Measurements from ENCODE around the gene TP53RK. TPM values are rescaled to one million over a fixed set of nuclear protein-coding genes. Genes with fewer than 3 reads are reported as not detected.

TP53RK gene
- total RNA-seq, 1 experiment from 2014 or later, result 12.4 TPM

DNA sequence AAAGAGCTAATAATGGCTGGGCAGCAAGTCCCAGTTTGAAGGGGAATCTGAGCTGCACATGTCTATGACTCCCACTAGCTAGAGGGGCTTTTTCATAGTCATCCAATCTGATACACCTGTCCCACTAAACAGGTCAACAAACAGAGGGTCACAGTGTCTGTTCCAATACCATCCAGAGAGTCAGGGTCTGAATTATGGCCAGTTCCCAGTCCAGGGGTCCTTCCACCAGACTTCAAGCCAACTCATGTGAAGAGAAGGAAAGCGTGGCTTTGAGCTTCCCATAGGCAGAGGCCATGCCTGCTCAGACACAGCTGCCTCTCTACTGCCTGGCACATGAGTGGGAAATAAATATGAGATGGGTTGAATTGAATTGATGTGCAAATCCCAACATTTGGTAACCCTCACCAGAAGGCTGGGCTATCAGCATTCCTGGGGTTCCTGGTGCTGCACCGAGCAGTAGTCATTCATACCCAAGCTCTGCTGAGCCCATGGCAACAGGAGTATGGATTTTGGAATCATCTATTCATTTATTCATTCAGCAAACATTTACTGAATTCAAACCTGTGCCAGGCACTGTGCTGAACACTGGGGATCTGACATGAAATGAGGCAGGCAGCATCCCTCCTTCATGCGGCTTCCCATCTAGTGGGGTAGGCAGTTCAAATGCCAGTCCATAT is 17.2 kb downstream of the TP53RK start:
- Mint-ChIP-seq H3K27me3 (ENCODE audit: low read depth) (no peaks in the 10 kb centered on the region), H3K4me1 (peaks cover 21% of the 10 kb centered on the region), H3K27ac (no peak overlapping the region), H3K4me3 (no peak overlapping the region), H3K36me3 (peaks cover 40% of the 10 kb centered on the region), H3K9me3 (peaks cover 34% of the 10 kb centered on the region)
- DNase-seq (ENCODE audit: low spot score), result no peak
- TF ChIP-seq IRF2 (CRISPR knock-in tag; IDR thresholded peaks at IDR 0.05; ENCODE audit: borderline replicate concordance, low read depth) (no peak), ESRRA (CRISPR knock-in tag; IDR thresholded peaks at IDR 0.05; ENCODE audit: borderline replicate concordance) (no peak), JAZF1 (CRISPR knock-in tag; IDR thresholded peaks at IDR 0.05) (no peak), ZNF532 (CRISPR knock-in tag; IDR thresholded peaks at IDR 0.05; ENCODE audit: borderline replicate concordance) (no peak), NFATC4 (CRISPR knock-in tag; IDR thresholded peaks at IDR 0.05) (no peak), ZNF396 (CRISPR knock-in tag; IDR thresholded peaks at IDR 0.05; ENCODE audit: borderline replicate concordance) (no peak), ELF4 (CRISPR knock-in tag; IDR thresholded peaks at IDR 0.05; ENCODE audit: low read depth) (no peak), CREB1 (CRISPR knock-in tag; IDR thresholded peaks at IDR 0.05) (no peak)
- TF ChIP-seq, protein P1, sequence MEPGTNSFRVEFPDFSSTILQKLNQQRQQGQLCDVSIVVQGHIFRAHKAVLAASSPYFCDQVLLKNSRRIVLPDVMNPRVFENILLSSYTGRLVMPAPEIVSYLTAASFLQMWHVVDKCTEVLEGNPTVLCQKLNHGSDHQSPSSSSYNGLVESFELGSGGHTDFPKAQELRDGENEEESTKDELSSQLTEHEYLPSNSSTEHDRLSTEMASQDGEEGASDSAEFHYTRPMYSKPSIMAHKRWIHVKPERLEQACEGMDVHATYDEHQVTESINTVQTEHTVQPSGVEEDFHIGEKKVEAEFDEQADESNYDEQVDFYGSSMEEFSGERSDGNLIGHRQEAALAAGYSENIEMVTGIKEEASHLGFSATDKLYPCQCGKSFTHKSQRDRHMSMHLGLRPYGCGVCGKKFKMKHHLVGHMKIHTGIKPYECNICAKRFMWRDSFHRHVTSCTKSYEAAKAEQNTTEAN (CRISPR knock-in tag; IDR thresholded peaks at IDR 0.05), result no peak
- ChIA-PET POLR2A (no interaction called here), CTCF (no interaction called here)
- no peak for ATAC-seq

- peaks cover 21% of the 10 kb centered on the region for H3K4me1 Mint-ChIP-seq
- ChIA-PET POLR2A (no interaction called here), CTCF (no interaction called here)
- H3K9me3 Mint-ChIP-seq, result peaks cover 34% of the 10 kb centered on the region
- TF ChIP-seq GABPB1 (CRISPR knock-in tag; IDR thresholded peaks at IDR 0.05), result peak; percentile 90
- TF ChIP-seq, protein P2, sequence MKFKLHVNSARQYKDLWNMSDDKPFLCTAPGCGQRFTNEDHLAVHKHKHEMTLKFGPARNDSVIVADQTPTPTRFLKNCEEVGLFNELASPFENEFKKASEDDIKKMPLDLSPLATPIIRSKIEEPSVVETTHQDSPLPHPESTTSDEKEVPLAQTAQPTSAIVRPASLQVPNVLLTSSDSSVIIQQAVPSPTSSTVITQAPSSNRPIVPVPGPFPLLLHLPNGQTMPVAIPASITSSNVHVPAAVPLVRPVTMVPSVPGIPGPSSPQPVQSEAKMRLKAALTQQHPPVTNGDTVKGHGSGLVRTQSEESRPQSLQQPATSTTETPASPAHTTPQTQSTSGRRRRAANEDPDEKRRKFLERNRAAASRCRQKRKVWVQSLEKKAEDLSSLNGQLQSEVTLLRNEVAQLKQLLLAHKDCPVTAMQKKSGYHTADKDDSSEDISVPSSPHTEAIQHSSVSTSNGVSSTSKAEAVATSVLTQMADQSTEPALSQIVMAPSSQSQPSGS (CRISPR knock-in tag; IDR thresholded peaks at IDR 0.05; ENCODE audit: borderline replicate concordance, low read depth), result no peak
- H3K36me3 Mint-ChIP-seq, result peaks cover 42% of the 10 kb centered on the region
- no peak for DNase-seq (ENCODE audit: low spot score)
- no peak overlapping the region for H3K4me3 Mint-ChIP-seq
- no peak for ATAC-seq
- no peak overlapping the region for H3K27ac Mint-ChIP-seq
- H3K27me3 Mint-ChIP-seq (ENCODE audit: low read depth), result no peaks in the 10 kb centered on the region
Measured at GRCh38 chr20:46670585-46671584, 18.4 kb downstream of the TP53RK start.

DNA sequence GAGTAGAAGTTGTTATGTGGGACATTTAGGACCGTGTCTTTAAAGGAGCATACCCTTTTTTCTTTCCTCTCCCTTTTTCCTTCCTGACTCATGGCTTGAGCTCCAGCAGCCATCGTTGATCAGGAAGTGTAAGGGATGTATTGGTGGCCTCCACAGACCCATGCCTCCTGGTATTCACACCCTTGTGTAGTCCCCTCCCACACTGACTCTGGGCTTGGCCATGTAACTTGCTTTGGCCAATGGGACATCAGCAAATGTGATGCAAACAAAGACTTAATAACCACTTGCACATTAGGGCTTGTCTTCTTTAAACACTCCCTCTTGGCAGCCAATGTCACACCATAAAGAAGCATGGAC is 19.0 kb downstream of the TP53RK start:
- H3K4me1 Mint-ChIP-seq, result peaks cover 17% of the 10 kb centered on the region
- ChIA-PET POLR2A (no interaction called here), CTCF (no interaction called here)
- peaks cover 43% of the 10 kb centered on the region for H3K36me3 Mint-ChIP-seq
- DNase-seq (ENCODE audit: low spot score) (no peak), ATAC-seq (no peak)
- no peak overlapping the region for H3K4me3 Mint-ChIP-seq
- peaks cover 34% of the 10 kb centered on the region for H3K9me3 Mint-ChIP-seq
- no peak overlapping the region for H3K27ac Mint-ChIP-seq
- no peaks in the 10 kb centered on the region for H3K27me3 Mint-ChIP-seq (ENCODE audit: low read depth)
- TF ChIP-seq, protein P3, sequence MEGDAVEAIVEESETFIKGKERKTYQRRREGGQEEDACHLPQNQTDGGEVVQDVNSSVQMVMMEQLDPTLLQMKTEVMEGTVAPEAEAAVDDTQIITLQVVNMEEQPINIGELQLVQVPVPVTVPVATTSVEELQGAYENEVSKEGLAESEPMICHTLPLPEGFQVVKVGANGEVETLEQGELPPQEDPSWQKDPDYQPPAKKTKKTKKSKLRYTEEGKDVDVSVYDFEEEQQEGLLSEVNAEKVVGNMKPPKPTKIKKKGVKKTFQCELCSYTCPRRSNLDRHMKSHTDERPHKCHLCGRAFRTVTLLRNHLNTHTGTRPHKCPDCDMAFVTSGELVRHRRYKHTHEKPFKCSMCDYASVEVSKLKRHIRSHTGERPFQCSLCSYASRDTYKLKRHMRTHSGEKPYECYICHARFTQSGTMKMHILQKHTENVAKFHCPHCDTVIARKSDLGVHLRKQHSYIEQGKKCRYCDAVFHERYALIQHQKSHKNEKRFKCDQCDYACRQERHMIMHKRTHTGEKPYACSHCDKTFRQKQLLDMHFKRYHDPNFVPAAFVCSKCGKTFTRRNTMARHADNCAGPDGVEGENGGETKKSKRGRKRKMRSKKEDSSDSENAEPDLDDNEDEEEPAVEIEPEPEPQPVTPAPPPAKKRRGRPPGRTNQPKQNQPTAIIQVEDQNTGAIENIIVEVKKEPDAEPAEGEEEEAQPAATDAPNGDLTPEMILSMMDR (IDR thresholded peaks at IDR 0.05), result no peak
- TF ChIP-seq RELA (CRISPR knock-in tag; IDR thresholded peaks at IDR 0.05; ENCODE audit: borderline replicate concordance), result no peak
- TF ChIP-seq, protein P4, sequence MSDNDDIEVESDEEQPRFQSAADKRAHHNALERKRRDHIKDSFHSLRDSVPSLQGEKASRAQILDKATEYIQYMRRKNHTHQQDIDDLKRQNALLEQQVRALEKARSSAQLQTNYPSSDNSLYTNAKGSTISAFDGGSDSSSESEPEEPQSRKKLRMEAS (CRISPR knock-in tag; IDR thresholded peaks at IDR 0.05), result no peak
- TF ChIP-seq SMAD3 (CRISPR knock-in tag; IDR thresholded peaks at IDR 0.05; ENCODE audit: borderline replicate concordance), result no peak
- TF ChIP-seq STAT6 (CRISPR knock-in tag; conservative IDR thresholded peaks at IDR 0.05; ENCODE audit: low read depth), result no peak
- TF ChIP-seq ZNF138 (CRISPR knock-in tag; conservative IDR thresholded peaks at IDR 0.05), result no peak
- no peak for TF ChIP-seq ELF4 (CRISPR knock-in tag; IDR thresholded peaks at IDR 0.05; ENCODE audit: low read depth)
